ENCODE results near the gene USP5.
"Not testable (repeated sequence)": the region's sequence is repeated elsewhere in the genome, so short reads cannot be mapped to it uniquely, and the experiment has no call there.

The USP5 gene

GRCh38 chr12:6842075-6842474 is 9.9 kb upstream of the USP5 start:
- no peak for DNase-seq

- DNase-seq = no peak
Observed at GRCh38 chr12:6843118-6843902, 8.6 kb upstream of the USP5 start.

- no peak for DNase-seq
Observed at GRCh38 chr12:6845395-6845794, 6.6 kb upstream of the USP5 start.

DNA sequence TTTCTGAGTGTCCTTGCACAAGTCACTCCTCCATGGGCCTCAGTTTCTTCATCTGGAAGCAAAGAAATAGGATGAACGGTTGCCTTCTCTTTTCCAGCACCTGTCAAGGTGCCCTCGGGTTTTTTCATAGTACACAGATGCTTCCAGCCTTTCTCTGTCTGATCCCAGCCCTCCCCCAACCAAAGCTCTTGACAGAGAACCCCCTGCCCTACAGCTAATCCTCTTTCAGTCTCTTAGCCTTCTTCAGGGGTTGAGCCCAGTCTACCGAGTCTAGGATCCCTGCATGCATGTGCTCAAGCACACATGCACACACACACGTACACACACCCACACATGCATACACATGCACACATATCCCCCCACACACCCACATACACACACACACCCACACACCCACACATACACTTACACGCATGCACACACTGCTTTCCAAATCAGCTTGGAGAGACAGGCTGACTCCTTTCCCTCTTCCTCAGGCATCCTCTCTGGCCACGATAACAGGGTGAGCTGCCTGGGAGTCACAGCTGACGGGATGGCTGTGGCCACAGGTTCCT is 5.6 kb upstream of the USP5 start:
- no peak for DNase-seq

GRCh38 chr12:6847676-6848075 is 4.3 kb upstream of the USP5 start:
- no peak for DNase-seq

GRCh38 chr12:6849427-6849826 is 2.5 kb upstream of the USP5 start:
- no peak for DNase-seq

- no peak for DNase-seq
Observed at GRCh38 chr12:6849976-6850560, 1.9 kb upstream of the USP5 start.

GRCh38 chr12:6850796-6851152 is 1.2 kb upstream of the USP5 start:
- DNase-seq = no peak

DNA sequence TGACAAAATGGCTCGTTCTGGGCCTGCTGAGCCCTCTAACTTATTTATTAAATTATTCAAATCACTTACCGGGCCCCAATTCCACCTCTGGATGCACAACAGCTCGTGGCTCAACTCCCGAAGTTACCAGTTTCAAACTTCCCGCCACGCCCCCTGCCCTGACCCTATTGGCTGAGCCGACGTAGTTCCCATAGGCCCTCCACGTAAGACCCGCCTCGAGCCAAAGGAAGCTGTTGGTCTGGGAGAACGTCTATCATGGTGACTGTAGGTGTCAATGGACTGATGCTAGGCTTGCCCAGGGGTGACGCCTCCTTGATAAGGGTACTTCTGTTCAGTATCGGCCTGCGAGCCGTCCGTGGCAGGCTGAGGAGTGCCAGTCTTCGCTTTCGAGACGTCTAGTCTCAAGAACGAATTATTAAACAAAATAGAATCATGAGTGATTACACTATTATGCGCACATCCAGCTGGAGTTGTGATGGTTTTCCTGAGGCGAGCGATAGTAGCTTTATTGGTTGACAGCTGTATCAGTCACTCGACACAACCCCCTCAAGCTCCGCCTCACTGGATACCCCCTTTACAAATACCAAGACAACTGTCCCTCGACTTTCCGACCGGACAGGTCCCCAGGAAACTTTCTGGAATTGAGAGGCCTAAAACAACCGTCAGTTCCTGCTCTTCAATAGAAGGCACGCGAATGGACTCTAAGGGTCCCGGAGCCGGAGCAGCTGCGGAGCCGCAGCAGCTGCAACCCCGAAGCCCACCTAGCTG is 613 bp upstream of the USP5 start, which contains the start of gene CDCA3:
Gene CDCA3 (minus strand): TSS at position 134 of the 768 bp plus-strand sequence. CDS start 334 bp downstream, outside the sequence.
- DNase-seq = peak; percentile 99

DNA sequence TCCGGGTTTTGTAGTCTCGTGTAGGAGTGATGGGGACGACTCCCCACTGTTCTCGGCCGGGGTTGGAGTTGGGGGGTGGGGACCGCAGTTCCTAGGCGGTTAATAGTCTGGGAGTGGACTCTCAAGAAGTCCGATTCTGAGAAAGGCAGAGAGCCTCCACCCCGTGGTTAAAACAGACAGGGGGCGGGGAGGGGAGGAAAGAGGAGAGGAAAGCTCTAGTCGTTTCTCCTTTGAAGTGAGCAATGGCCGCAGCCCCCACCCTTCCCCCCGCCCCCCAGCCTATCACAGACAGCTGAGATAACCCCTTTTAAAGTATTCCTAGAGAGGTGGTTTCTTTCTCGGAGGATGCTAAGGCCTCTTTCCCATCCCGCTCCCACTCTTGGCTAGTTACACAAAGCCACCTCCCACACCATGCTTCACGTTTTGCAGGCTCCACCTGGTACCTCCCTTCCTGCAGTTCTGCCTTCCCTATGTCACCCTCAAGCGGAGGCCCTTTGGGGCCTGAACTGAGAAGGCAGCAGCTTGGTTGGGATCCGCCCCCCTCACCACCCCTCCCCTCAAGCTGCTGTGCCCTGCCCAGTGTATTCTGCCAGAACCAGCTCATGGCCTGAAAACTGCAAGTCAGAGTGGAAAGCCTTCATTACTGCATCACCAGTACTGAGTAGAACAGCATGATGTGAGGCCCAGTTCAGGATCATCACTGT is 853 bp downstream of the USP5 start:
- DNase-seq = peak; percentile 82

DNA sequence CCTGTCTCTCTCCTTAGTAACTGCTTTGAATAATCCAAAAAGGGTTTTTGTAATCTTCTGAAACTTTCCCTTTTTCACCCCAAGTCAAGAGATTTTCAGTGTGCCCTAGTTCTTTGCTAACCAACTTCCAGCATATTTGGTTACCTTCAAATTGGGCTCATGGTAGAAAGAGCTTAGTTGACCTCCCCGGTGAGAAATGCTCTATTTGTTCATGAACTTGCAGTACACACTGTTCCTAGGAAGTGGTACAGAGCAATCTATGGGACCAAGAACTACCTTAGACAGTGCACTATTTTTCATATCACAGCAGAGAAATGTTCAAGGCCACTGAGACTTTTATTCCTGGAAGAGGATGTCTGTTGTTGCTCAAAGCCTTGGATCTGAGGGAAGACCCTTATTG is 1.7 kb downstream of the USP5 start:
- DNase-seq = no peak

DNA sequence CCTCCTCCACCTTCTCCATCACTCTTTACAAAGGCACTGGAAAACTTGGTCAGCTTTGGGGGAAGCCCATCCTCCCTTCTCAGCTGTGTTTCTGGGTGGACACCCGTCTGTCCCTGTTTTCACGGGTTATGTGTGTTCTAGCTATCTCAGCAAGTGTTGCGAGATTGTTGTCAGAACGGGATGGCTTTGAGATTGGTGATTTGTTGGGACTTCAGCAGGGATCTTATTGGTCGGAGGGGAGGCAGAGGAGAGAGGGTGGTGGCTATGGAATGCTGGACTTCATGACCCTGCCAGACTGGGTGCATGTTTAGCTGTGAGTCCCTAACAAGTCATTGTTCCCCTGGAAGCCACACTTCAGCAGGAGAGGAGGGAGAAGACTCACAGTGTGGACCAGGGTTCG is 2.1 kb downstream of the USP5 start:
- no peak for DNase-seq

- no peak for DNase-seq
Observed at GRCh38 chr12:6855322-6855721, 3.4 kb downstream of the USP5 start.

DNA sequence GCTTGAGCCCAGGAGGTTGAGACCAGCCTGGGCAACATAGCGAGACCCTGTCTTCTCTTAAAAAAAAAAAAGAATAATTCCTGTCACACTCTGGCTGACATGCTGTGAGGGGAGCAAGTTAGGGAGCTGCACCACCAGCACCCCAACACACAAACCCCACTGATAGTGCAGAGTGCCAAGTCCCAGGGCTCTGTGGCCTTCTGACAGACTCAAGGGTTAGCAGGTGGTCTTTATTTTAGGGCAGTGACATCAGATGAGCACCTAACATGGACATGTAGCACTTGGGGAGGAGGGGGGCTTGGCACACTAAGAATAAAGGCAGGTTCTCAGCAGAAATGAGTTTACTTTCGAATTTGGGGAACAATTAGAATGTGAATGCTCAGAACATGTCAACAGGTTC is 6.8 kb downstream of the USP5 start:
- no peak for DNase-seq

GRCh38 chr12:6860116-6860515 is 8.2 kb downstream of the USP5 start:
- no peak for DNase-seq

GRCh38 chr12:6860942-6861341 is 9.0 kb downstream of the USP5 start:
- no peak for DNase-seq

- no peak for DNase-seq
Observed at GRCh38 chr12:6861391-6861790, 9.4 kb downstream of the USP5 start.

DNA sequence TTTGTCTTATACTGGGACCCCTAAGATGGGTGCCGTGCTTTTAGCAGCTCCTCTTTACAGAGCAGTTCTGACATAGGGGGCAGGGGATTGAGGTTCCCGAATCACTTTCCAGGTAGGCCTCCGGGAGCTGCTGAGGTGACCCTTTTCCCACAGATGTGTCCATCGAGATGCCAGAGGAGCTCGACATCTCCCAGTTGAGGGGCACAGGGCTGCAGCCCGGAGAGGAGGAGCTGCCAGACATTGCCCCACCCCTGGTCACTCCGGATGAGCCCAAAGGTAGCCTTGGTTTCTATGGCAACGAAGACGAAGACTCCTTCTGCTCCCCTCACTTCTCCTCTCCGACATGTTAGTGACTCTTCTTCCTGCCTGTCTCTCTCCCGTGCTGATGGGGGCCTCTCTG is 11.1 kb downstream of the USP5 start:
- DNase-seq = no peak

- DNase-seq = no peak
Observed at GRCh38 chr12:6863586-6864321, 11.8 kb downstream of the USP5 start.

- not testable (repeated sequence) for DNase-seq
Observed at GRCh38 chr12:6865307-6865706, 13.4 kb downstream of the USP5 start.

GRCh38 chr12:6866163-6866919 is 14.4 kb downstream of the USP5 start:
- no peak for DNase-seq
